OCI-LY7 (cell line): ENCODE measurements around the gene GNG12. TPM values are rescaled to one million over a fixed set of nuclear protein-coding genes. Genes with fewer than 3 reads are reported as not detected.

ENCODE experiments used
- BruUV-seq: library from RNA; stranded (reverse); fragments of 400-500 nt; replicated peaks from 2 replicates; lab custom pipeline; 2021; lab: Mats Ljungman, UMichigan
- CTCF ChIA-PET: fragments of 300-600 bp; sonication (Branson Sonifier 250); formaldehyde crosslinking; loops from one replicate; lab custom pipeline; 2022; ENCODE audit warnings: antibody characterized with exemption; ENCODE audit not compliant: unreplicated experiment; lab: Charles Lee
- POLR2A ChIA-PET: fragments of 300-600 bp; sonication (Branson Sonifier 250); formaldehyde crosslinking; loops from one replicate; lab custom pipeline; 2022; ENCODE audit warnings: antibody characterized with exemption; lab: Charles Lee
- DNase-seq: peaks from one replicate; pipeline ENCODE4 v3.0.0-alpha.2; 2015; ENCODE audit warnings: low spot score
- H2AFZ ChIP-seq: fragments of 200-600 bp; sonication (generic), shearing (Covaris generic); 2 replicates; pipeline ENCODE4 v1.6.1; 2014; ENCODE audit warnings: mild to moderate bottlenecking, antibody characterized with exemption, low read length, moderate library complexity
- H3K27ac ChIP-seq: fragments of 200-600 bp; sonication (generic); 2 replicates; pipeline ENCODE4 v1.5.1; 2014; ENCODE audit warnings: mixed run types, low read depth, mild to moderate bottlenecking, moderate library complexity, low read length, inconsistent platforms; ENCODE audit not compliant: poor library complexity, severe bottlenecking
- H3K36me3 ChIP-seq: fragments of 200-600 bp; sonication (generic); 2 replicates; pipeline ENCODE4 v1.6.1; 2014; ENCODE audit warnings: mild to moderate bottlenecking, antibody characterized with exemption, low read length, moderate library complexity, mixed read lengths; ENCODE audit not compliant: insufficient read depth
- H3K4me1 ChIP-seq: fragments of 200-600 bp; sonication (generic); 2 replicates; pipeline ENCODE4 v1.5.1; 2014; ENCODE audit warnings: mild to moderate bottlenecking, low read length; ENCODE audit not compliant: insufficient read depth, poor library complexity, severe bottlenecking
- H3K4me2 ChIP-seq: fragments of 200-600 bp; sonication (generic); 2 replicates; pipeline ENCODE4 v1.6.1; 2014; ENCODE audit warnings: mild to moderate bottlenecking, low read length
- H3K4me3 ChIP-seq: fragments of 200-600 bp; sonication (generic); 2 replicates; pipeline ENCODE4 v1.5.1; 2014; ENCODE audit warnings: mild to moderate bottlenecking, low read depth, low read length; ENCODE audit not compliant: poor library complexity, severe bottlenecking
- H3K79me2 ChIP-seq: fragments of 200-600 bp; sonication (generic); 2 replicates; pipeline ENCODE4 v1.6.1; 2016; ENCODE audit warnings: low read depth, mild to moderate bottlenecking, low read length, moderate library complexity, mixed read lengths; ENCODE audit not compliant: insufficient read depth
- H3K9me2 ChIP-seq: fragments of 200-600 bp; sonication (generic); 2 replicates; pipeline ENCODE4 v1.6.1; 2016; ENCODE audit warnings: mild to moderate bottlenecking, low read length, mixed read lengths; ENCODE audit not compliant: insufficient read depth
- H3K9me3 ChIP-seq: fragments of 200-600 bp; sonication (generic); 2 replicates; pipeline ENCODE4 v1.6.1; 2014; ENCODE audit warnings: mild to moderate bottlenecking, mixed run types, low read length, mixed read lengths
- H4K20me1 ChIP-seq: fragments of 200-600 bp; sonication (generic); 2 replicates; pipeline ENCODE4 v1.6.1; 2014; ENCODE audit warnings: mild to moderate bottlenecking, antibody characterized with exemption, low read length, moderate library complexity, mixed read lengths; ENCODE audit not compliant: insufficient read depth
- CTCF ChIP-seq: fragments of 200-600 bp; sonication (generic); conservative IDR thresholded peaks from 2 replicates; pipeline ENCODE4 v1.5.1; 2014; ENCODE audit warnings: mild to moderate bottlenecking, antibody characterized with exemption, low read length, moderate library complexity, mixed read lengths
- EZH2phosphoT487 ChIP-seq: fragments of 200-600 bp; sonication (generic); IDR thresholded peaks from 2 replicates; pipeline ENCODE4 v1.6.1; 2018; ENCODE audit warnings: low read depth, borderline replicate concordance, mild to moderate bottlenecking, mixed run types, antibody characterized with exemption, low read length, moderate library complexity, mixed read lengths
- intact Hi-C: fragments of 100-400 bp; cut with micrococcal nuclease; formaldehyde crosslinking; loops from one replicate; pipeline ENCODE4 v1.10.0; 2022; ENCODE audit not compliant: unreplicated experiment
- total RNA-seq, 2 experiments: library from RNA; depleted of rRNA in 1 of 2; stranded (reverse); fragments of >200 nt in 1 of 2; shearing (Covaris generic) in 1 of 2; gene quantifications; 2 replicates each; pipeline ENCODE4 v1.2.3, GENCODE V29; 2014 to 2022

The GNG12 gene
- total RNA-seq, 2 experiments from 2014 or later, result 0.10 TPM; not detected in 1

DNA sequence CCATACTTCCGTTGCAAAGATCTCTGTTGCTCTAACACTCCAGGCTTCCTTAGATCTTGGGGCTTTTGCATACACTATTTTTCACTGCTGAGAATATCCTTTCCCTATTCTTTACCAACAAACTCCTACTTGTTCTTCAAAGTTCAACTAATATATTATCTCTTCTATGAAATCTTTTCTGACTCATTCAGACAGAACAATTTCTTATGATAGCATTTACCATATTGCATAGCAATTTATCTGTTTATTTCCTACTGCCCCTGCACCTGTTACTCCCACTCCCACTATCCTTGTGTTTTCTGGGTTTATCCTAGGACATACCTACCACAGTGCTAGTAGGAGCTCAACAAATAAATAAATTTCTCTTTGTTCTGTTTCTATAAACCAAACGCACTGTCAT, 137.3 kb downstream of the GNG12 start:
- Histone ChIP-seq H3K4me1 (peaks cover 6% of the 10 kb centered on the region), H3K27ac (no peak overlapping the region), H3K4me2 (no peak overlapping the region), H4K20me1 (no peaks in the 10 kb centered on the region), H2AFZ (no peak overlapping the region), H3K9me2 (no peaks in the 10 kb centered on the region), H3K36me3 (peaks cover 9% of the 10 kb centered on the region), H3K4me3 (no peak overlapping the region), H3K9me3 (no peaks in the 10 kb centered on the region), H3K79me2 (no peaks in the 10 kb centered on the region)
- ChIA-PET POLR2A (interaction anchor here (1.1 to 1.5 kb wide), 3 partner anchors 12 to 47 kb away, joined by 3 to 4 read pairs (median 4); partner anchors contain the start of gene GADD45A), CTCF (no interaction called here)
- DNase-seq, result no peak
- no TSS peak for BruUV-seq
- intact Hi-C loops, result no loop called here
- TF ChIP-seq EZH2phosphoT487 (no peak), CTCF (no peak)

- Histone ChIP-seq H3K36me3 (peaks cover 52% of the 10 kb centered on the region), H3K4me3 (no peak overlapping the region), H3K4me1 (peaks cover 39% of the 10 kb centered on the region), H2AFZ (no peak overlapping the region), H3K9me2 (no peaks in the 10 kb centered on the region), H3K79me2 (peaks cover 17% of the 10 kb centered on the region), H3K9me3 (no peaks in the 10 kb centered on the region), H3K27ac (no peak overlapping the region), H3K4me2 (no peak overlapping the region), H4K20me1 (peaks cover 17% of the 10 kb centered on the region)
- no TSS peak for BruUV-seq
- POLR2A ChIA-PET, result interaction anchor here (0.7 to 3.0 kb wide), 9 partner anchors 11 to 63 kb away, joined by 3 to 14 read pairs (median 4); no protein-coding TSS in a partner anchor
- TF ChIP-seq CTCF (no peak), EZH2phosphoT487 (no peak)
- CTCF ChIA-PET, result interaction anchor here (1.5 kb wide), 1 partner anchor 68 kb away, joined by 5 read pairs; no protein-coding TSS in a partner anchor
- intact Hi-C loops, result no loop called here
- DNase-seq, result no peak
Measured at GRCh38 chr1:67691712-67692111, 141.6 kb downstream of the GNG12 start.

DNA sequence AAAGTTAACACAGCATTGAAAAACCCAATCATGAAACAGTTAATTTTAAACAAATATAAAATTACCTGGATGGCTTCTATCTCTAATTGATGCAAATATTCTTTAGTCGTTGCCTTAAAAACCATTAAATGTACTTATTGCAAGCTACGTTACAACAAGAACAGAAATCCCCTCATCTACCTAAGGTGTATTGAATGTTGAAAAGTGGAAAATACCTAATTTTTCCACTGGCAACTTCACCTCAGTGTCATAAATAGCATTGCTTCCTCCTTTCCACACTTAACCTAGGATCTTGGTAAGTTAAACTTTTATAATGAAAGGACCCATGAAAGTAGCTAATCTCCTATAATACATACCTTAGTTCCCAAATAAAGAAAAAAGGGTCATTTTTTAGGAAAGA, 142.9 kb downstream of the GNG12 start:
- Histone ChIP-seq H3K4me3 (no peak overlapping the region), H2AFZ (no peak overlapping the region), H3K79me2 (peaks cover 30% of the 10 kb centered on the region), H3K36me3 (peaks cover 65% of the 10 kb centered on the region), H3K27ac (no peak overlapping the region), H3K4me1 (peaks cover 39% of the 10 kb centered on the region), H3K9me3 (no peaks in the 10 kb centered on the region), H3K4me2 (no peak overlapping the region), H4K20me1 (peaks cover 22% of the 10 kb centered on the region), H3K9me2 (no peaks in the 10 kb centered on the region)
- intact Hi-C loops, result no loop called here
- CTCF ChIA-PET, result interaction anchor here (1.5 kb wide), 1 partner anchor 69 kb away, joined by 5 read pairs; no protein-coding TSS in a partner anchor
- no peak for DNase-seq
- BruUV-seq, result no TSS peak
- POLR2A ChIA-PET, result interaction anchor here (0.6 to 3.0 kb wide), 4 partner anchors 11 to 44 kb away, joined by 3 to 14 read pairs (median 7); no protein-coding TSS in a partner anchor
- TF ChIP-seq CTCF, result no peak
